Activated T-cell treated with anti-CD3 and anti-CD28 coated beads, Interleukin-2, amount 50 U/mL, for 48 hours (primary cell): Measurements from ENCODE around the gene SLC43A1.

Experiments used
- DNase-seq, 2 experiments: peaks; one replicate each; pipeline ENCODE4 v3.0.0-alpha.2; 2020

Gene SLC43A1

DNA sequence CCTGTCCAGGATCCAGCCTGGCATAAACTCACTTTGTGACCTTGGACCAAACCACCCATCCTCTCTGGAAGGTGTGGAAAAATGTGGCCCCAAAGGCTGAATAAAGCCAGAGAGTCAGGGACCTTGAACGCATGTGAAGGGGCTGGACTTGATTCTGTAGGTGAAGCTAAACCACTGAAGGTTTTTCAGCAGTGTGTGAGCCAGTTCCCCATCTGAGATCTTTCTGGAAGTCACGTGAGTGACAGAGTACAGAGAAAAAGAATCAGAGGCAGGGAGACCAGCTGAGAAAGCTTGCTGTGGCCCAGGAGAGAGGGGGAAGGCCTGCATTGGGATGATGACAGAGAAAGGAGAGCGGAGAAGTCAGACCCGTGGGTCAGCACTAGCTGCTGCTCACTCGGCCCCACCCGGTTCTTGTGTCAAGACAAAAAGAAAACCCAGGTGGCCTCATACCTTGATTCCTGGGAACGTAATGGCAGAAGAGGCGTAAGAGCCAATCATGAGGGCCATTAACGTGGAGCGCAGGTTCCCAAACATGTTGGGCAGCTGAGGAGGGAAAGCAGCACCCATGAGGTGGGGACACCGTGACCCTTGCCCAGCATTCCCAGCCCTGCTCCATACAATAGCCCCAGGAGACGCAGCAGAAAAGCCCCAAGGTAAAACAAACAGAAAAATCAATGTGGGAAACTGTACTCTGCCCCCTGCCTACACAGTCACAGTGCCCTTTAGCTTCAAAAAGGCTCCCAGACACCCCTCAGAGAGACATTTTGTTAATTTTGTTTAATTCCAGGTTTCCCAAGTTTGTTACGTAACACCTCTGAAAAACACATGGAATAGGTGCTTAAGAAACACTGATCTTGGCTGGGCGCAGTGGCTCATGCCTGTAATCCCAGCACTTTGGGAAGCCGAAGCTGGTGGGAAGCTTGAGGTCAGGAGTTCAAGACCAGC lies 17.9 kb downstream of the SLC43A1 start:
- DNase-seq: no peak

DNA sequence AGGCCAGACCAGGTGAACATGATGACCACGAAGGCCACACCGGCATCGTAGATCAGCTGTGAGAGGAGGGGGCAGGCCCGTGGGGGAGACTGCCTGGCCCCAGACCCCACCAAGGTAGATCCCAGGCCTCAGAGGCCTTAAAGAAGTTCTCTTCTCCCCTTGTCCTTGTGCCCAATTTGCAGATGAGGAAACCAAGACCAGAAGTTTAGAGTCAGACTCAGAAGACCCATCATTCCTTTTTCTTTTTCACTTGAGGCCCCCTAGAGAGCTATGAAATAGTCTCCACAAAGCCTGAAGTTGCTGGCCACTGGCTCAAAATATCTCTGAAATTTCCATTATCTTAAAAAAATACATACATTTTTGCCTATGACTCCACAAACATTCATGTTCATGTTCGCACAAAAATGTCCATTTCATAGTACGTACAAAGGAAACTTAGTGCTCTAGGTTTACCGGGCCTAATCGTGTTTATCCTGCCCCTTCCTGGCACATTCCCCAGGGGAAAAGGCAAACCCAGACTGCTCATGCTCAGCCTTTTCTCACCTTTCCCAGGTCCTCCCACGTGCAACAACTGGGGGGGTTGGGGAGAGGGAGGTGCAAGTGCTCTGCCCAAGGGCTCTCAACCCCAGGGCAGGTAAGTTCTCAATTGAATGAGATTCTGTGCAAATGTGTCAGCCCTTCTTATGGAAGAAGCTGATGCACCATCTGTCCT lies 19.2 kb downstream of the SLC43A1 start:
- DNase-seq: no peak

DNA sequence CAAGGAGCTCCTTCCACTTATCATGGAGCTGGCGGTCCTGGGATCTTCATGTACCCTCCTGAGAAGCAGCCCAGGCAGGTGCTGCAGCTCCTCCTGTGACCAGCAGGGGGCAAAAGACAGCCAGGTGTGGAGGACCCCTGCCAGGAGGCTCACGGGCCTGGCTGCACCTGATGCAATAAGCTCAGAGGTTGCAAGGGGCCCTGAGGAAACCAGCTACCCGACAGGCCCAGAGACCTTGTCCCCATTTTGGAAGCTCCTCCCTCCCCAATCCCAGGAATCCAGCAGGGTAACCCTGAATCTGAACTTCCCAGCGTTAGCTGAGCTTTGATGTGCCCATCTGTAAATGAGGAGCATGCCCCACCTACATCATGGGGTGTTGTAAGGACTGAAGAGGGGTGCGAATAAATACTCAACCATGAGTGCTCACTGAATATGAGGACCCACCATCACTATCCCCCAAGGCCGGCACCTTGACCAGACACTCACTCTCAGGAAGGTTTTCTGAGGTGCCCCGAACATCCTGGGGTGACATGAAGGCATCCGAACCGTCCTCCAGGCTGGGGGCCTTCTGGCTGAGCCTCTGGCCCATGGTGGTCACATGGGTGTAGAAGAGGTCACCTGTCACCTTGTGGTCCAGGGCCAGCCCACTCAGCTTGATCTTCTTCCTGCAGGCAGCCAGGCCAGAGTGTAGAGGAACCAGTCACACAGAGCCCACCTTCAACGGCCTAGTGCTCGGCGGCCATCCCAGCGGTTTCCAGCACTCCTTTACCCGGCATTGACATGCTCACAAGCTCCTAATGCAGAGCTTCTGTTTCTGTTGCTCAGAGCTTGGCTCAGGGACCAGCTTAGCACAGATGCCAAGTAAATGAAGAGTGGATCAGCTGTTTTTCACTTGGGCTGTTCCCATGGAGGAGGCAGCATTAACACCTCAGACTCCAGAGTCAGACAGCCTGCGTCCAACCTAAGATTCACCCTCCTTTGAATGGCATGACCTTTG lies 21.7 kb downstream of the SLC43A1 start:
- DNase-seq: peak; percentile 80 to 84

DNA sequence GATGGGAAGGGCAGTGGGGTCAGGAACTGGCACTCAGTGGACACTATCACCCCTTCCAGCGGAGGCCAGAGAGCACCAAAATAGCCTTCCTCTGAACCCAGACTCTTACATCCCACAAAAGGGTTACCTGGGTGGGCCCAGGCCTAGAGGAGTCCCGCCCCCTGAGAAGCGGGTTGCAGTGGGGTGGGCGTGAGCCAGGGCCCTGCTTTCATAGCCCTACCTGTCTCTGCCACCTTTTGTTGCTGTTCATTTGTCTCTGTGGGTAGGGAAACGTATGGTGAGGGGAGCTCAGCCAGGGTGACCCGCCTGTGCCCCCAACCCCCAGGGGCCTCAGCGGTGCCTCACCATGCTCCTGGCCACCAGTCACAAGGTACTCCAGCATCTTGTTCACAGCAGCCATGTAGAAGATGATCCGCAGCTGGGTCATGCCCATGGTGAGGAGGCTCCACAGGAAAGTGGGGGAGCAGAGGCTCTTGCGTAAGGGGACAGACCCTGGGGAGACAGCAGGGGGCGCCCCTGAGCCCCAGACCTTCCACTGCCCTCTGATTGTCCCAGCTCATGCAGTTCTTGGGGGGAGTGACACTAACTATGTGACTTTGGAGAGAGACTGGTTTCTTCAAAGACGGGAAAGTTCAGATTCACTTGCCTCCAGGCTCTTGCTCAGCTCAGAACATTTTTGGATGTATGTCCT lies 24.0 kb downstream of the SLC43A1 start:
- peak; percentile 68 to 78 for DNase-seq

DNA sequence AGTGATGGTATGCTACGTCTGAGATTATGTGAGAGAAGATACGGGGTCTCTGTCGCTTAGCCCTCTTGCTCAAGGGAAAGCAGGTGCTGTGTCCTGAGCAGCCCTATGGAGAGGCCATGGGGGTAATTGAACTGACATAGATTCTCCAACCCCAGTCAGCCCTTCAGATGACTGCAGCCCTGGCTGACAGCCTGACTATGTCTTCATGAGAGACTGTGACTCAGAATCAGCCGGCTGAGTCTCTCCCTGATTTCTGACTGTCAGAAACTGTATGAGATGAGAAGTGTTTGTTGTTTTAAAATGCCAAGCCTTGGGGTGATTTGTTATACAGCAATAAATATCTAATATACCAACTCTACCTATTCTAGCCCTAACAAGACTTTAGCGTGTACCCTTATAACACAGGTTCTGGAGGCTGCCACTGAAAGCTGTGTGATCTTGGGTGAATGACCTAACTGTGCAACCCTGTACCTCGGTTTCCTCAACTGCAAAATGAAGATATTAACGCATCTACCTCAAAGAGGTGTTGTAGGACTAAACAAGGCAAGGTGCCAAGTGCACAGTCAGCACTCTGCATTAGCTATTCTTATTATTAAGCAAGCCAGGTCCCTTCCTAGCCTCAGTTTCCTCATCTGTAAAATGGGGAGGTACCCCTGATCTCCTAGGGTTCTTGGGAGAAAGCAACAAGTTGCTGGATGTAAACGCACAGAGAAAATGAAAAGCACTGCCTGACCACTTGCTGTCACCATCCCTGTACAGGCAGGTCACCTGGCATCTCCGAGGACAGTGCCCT lies 24.9 kb downstream of the SLC43A1 start:
- DNase-seq: no peak

DNA sequence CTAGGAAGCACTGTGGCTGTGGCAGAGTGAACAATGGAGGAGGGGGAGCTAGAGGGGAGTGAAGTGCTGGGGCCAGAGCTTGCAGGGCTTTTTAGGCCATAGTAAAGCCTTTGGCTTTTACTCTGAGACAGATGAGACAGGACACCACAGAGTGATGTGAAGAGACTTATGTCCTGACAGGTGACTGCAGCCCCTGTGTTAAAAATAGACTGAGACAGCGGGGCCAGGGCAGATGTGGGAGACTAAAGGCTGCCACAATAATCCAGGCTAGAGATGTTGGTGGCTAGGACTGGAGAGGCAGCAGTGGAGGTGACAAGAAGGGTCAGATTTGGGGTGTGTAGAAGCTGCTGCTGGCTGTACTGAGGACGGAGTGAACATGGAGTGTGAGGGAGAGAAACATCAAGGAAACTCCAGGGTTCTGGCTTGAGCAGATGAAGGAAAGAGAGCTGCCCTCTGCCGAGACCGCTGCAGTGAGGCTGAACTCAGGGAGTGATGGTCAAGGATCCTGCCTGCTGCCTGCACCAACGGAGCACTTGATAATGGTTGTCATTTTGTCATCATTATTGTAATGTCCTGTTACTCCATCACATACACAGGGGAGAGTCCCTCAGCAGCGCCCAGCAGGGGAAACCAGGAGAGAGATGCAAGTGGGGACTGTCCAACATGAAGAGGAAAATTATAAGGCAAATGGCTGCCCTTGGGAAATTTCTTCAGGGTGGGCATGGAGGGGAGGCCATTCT lies 27.4 kb downstream of the SLC43A1 start:
- no peak for DNase-seq

DNA sequence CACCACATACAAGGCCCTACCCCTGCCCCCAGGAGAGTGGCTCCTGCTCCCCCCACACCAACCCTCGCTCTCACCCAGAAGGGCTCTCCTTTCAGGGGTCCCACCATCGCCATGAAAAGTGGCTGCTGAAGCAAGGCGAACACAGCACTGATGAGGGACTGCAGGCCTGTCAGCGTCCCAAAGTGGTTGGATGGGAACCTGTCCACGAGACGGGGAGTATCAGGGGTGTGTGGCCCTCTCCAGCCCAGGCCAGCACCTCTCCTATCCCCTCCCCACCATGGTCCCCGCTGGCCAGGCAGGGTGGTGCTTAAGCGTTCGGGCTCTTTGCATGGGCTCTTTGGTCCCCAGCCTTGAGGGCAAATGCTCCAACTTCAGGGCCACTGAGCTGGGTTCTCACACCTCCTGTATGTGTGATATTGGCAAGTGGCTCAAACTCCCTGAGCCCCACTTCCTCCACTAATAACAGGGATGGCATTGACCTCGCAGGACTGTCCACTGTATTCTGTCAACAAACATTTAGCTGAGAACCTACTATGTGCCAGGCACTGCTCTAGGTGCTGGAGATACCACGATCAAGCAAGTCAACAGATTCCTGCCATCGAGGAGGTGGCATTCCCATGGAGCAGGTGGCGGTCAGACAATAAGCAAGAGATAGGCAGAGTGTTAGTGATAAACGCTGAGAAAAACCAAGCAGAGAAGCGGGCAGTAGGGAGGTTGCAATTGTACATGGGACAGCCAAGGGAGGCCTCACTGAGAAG lies 28.3 kb downstream of the SLC43A1 start:
- DNase-seq: no peak

DNA sequence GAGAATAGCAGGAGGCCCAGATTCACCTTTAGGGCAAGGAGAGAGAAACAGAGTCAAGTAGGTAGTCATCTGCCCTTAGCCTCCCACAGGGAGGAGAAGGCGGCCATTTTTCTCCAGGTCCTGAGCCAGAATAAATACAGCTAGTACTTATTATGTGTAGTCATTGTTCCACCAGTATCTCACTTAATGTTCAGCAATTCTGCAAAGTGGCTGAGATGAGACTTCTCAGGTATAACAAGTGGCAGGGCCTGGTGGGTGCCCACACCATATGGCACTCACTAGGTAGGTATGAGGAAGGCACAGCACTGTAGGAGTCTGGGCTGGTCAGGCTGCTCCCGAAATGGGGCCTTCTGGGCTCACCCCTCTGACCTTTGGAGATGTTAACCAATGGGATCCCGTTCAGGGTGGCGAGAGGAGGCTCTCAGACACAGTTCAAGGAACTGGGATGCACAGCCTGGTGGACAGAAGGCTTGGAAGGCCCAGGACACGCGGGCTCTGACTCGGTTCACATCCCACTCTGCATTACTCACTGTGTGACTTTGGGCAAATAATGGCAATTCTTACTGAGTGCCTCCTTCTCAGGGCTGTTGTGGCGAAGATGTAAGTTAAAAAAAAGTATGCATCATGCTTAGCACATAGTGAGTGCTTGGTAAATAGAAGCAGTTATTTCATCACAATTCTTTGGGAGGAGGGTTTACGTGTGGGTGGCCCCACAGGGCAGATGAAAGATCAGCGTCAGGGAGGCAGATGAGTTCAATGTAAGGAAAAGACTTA lies 30.1 kb downstream of the SLC43A1 start:
- no peak for DNase-seq

DNA sequence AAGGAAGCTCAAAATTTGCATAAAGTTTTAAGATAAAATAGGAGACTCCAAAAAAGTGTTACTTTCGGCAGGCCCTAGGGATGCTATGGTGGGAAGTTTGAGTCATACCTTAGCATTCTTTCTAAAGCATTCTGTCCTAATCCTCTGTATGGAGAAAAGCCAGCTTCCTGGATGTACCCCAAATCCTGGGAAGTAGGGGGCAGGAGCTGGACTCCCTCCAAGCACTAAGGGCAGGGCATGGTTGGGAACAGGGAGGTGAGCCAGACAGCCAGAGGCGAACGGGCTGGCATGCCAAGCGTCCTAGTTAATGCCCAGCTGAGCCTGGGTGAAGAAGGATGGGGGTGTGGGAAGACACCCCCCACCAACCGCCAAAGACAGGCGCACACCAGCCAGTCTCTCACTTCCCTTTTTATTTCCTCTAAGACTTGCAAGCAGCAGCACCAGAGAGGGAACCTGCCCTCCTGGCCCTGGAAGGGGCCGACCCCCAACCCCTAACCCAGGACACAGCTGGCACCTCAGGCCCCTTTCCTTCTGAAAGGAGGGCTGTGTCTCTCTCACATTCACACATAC lies 31.3 kb downstream of the SLC43A1 start:
- no peak for DNase-seq

DNA sequence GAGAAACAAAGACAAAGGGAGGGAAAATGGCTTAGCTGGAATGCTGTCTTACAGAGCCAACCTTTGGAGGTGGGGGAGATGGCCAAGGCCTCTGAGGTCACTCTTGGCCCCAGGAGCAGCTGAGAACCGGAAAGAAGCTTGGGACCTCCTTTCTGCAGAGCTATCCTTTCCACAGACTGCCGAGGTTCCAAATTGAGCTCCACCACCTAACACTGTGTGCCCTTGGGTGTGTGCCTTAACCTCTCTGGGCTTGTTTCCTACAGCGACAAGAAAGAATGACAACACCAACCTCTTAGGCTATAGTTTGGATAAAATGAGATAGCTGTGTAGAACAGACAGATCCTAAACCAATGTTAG lies 32.0 kb downstream of the SLC43A1 start:
- no peak for DNase-seq

DNA sequence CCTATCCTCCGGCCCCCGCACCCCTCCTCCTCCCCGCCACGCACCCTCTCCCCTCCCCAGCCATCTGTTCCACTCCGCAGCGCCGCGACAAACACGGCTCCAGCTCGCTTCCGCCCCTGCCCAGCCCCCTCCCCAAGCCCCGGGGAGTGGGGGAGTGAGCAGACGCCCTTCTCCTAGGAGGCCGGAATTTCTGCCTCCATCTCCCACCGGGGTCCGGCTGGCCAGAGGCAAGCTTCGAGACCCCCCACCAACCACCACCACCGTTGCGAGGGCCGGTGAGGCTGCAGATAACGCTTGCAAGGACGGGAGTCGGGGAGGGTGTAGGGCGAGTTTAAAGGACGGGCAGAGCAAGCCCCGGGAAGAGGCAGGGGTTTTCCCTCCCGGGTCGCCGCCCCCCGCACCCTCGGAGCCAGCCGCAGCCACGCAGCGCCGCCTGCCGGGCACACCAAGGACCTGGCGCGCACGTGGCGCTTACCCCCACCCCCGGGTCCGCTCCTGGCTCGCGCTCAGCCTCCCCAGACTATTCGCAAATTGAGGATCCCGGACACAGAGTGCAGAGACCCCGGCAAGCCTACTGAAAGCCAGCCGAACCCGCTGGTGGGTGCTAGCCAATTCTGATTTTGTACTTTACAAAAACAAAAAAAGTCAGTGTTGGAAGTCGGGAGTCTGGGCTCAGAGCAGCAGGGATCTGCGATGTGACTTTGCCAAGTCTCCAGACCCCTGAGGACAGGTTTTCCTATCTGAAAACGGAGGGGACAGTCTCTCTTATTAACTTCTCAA lies 32.5 kb downstream of the SLC43A1 start:
- peak; percentile 77 to 83 for DNase-seq

DNA sequence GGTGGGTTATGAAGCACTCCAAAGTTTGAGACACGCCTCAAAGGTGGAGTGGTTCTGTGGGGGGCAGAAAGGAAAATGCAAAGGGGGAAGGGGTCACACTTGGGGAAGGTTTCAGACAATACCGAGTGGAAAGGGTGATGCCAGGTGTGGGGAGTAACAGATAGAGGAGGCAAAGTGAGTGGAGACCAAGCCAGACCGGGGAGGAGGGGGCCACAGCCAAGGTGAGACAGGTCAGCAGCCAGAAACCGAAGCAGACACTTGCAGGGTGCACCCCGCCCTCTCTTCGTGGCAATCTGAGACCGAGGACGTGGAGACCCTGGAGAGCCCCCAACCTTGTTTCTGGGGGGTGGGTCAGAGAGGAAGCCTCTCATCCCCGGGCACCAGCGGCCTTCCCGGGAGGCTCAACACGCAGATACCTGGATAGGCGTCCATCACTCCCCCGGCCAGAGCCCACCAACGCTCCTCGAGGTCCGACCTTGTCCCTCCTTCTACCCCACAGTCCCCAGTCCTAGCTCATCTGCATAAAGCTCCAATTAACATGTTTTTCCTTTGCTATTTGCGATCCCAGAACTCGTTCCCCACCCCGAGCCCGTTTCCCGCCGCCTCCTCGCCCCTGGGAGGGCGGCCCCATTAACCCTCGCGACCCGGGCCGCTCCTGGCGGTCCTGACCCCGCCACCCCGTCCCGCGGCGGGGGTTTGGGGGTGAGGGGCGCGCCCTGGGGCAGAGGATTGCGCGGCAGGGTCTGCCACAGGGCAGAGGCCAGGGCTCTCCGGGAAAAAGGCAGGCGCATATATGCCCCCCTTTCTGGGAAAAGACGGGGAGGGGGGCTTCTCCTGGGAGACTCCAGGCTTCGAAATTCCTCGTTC lies 33.4 kb downstream of the SLC43A1 start:
- DNase-seq: no peak

DNA sequence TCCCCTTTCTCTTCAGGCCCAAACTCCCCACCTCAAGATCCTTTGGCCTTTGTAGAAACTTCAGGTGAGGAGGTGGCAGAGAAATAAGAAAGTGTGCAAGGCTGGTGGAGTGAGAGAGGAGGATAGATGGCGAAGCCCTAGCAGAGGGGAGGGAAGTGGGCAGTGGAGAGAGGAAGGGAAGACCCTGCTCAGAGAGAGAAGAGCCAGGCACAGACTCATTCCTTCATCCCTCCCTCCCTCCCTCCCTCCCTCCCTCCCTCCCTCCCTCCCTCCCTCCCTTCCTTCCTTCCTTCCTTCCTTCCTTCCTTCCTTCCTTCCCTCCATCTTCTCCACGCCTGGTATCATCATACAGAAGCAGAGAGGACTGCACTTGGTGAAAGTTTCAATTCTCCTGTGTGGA lies 34.2 kb downstream of the SLC43A1 start:
- DNase-seq: no peak

DNA sequence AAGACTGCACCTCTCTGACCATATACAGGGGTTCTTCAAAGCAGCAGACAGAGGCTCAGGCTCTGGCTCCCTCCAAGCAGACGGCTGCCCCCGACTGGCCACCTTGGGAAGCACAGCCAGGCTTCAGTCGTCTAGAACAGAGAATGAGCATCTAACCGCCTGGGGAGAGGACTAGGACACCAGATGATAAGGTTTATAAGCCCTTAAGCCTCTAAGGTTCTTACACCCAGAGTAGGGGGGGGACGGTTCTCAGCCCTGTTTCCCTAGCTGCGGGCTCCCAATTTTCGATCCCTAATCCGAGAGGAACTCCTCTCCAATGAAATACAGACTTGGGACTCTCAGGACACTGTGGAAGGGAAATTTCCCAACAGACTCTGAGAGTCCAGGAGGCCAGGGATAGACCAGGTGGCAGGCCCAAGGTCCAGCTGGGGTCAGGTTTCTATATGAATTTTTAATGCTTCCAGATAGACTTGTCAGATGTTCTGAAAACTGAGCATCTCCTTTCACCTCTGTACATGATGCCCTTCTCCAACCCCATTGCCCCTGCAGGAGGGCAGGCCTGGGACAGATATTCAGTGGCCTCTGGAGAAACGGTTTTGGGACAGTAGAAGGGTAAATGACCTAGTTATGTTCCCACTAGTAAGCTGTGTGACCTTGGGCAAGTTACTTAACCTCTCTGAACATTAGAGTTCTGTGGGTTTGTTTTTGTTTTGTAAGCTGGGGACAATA lies 34.9 kb downstream of the SLC43A1 start:
- DNase-seq: peak; percentile 88

DNA sequence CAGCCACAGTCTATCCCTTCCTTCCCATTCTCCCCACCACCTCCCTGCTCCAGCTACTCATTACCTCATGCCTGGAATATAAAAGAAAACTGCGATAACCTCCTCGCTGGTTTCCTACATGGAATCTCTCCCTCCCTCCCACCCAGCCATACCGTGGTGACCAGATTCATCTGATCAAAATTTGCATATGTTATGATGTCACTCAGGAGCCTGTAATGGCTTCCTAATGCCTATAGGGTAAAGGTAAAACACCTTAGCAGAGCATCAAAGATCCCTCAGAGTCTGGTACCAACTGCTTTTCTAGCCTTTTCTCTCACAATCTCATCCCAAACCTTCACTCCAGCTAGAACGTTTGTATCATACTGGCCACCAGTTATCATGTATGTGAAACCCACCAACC lies 35.6 kb downstream of the SLC43A1 start:
- DNase-seq: no peak

DNA sequence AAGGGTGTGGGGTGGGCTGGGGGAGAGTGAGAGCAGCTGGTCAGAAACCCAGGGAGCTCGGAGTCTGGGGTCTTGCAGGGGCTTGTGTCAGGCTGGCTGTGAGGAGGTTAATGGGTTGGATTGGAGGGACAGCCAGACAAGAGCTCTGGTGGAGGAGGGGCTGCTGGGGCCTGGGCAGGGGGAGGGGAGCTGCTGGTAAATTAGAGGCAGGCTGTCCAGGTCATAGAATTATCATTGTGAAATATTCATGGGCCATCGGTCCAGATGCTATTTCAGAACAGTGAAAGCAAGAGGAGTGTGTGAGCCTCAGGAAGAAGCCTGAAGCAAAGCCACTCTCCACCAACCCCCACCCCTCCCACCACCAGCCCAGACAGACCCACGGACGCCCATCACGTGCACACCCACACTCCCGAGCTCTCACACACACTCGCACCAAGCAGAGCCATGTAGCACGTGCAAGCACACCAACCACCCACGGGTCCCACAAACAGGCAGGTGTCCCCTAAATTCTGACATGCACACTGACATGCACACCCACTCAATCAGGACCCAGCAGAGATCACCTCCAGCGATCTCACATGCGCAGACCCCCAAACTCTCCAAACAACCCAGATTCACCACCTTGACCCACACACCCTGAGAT lies 36.4 kb downstream of the SLC43A1 start:
- no peak for DNase-seq
